Suprapubic skin (tissue), 4 donors: ENCODE data around the gene DGCR8. TPM values are rescaled to one million over a fixed set of nuclear protein-coding genes. Genes with fewer than 3 reads are reported as not detected.

Source experiments
- DNase-seq, 2 donors: peaks; one replicate each; pipeline ENCODE4 v3.0.0-alpha.2; 2019; ENCODE audit warnings: low spot score in 2 of 2
- H3K27ac ChIP-seq: fragments of 200-600 bp; sonication (generic); one replicate; pipeline ENCODE4 v1.5.1; 2019
- H3K27me3 ChIP-seq: fragments of 200-600 bp; sonication (generic); one replicate; pipeline ENCODE4 v1.5.1; 2019
- H3K36me3 ChIP-seq: fragments of 200-600 bp; sonication (generic); one replicate; pipeline ENCODE4 v1.5.1; 2019
- H3K4me1 ChIP-seq: fragments of 200-600 bp; sonication (generic); one replicate; pipeline ENCODE4 v1.5.1; 2019
- H3K4me3 ChIP-seq: fragments of 200-600 bp; sonication (generic); one replicate; pipeline ENCODE4 v1.5.1; 2019; ENCODE audit warnings: mild to moderate bottlenecking
- H3K9me3 ChIP-seq: fragments of 200-600 bp; sonication (generic); one replicate; pipeline ENCODE4 v1.5.1; 2019
- CTCF ChIP-seq, 2 donors: fragments of 200-600 bp in 1 of 2; fragments of 450-650 bp in 1 of 2; sonication (generic) in 1 of 2; IDR thresholded peaks; one replicate each; pipeline ENCODE4 v1.5.1; 2016 to 2019; ENCODE audit warnings: antibody characterized with exemption in 2 of 2, mild to moderate bottlenecking in 1 of 2, moderate library complexity in 1 of 2
- EP300 ChIP-seq: sonication (generic); formaldehyde crosslinking; IDR thresholded peaks from one replicate; pipeline ENCODE4 v1.6.1; 2017; ENCODE audit warnings: antibody characterized with exemption
- POLR2A ChIP-seq, 2 donors: fragments of 450-650 bp; IDR thresholded peaks; one replicate each; pipeline ENCODE4 v1.6.1; 2017; ENCODE audit warnings: antibody characterized with exemption in 2 of 2, mild to moderate bottlenecking in 2 of 2, moderate library complexity in 2 of 2
- POLR2AphosphoS5 ChIP-seq, 3 donors: sonication (generic); formaldehyde crosslinking; IDR thresholded peaks; one replicate each; pipeline ENCODE4 v1.6.1; 2017; ENCODE audit warnings: antibody characterized with exemption in 3 of 3
- WGBS: methylation state at CpG from one replicate; pipeline ENCODE4 v1.1.5; 2018; 5-methylcytosine and 5-hydroxymethylcytosine counted together
- total RNA-seq, 4 donors: library from RNA; depleted of rRNA; stranded (reverse); fragments of >200 nt; gene quantifications; one replicate each; pipeline ENCODE4 v1.1.0, GENCODE V29; 2016

DGCR8 gene
- total RNA-seq, 4 donors from 2014 or later: 22.4 to 69.1 (median 38.0) TPM

- 53% methylated on average over 17 of the region's 25 CpGs for WGBS
- TF ChIP-seq POLR2A (IDR thresholded peaks at IDR 0.05) (no peak), POLR2AphosphoS5 (IDR thresholded peaks at IDR 0.05) (no peak), EP300 (no peak), CTCF (IDR thresholded peaks at IDR 0.05) (no peak)
- no peaks in the 10 kb centered on the region for H3K27me3 ChIP-seq
- DNase-seq: no peak
- peaks cover 61% of the 10 kb centered on the region for H3K4me1 ChIP-seq
- no peak overlapping the region for H3K27ac ChIP-seq
- H3K9me3 ChIP-seq: no peaks in the 10 kb centered on the region
- H3K4me3 ChIP-seq: no peak overlapping the region
- peaks cover 19% of the 10 kb centered on the region for H3K36me3 ChIP-seq
These were observed 56.0 kb downstream of the DGCR8 start for GRCh38 chr22:20135806-20136602.

- Histone ChIP-seq H3K27ac (no peak overlapping the region), H3K36me3 (peaks cover 22% of the 10 kb centered on the region), H3K4me3 (no peak overlapping the region), H3K4me1 (peaks cover 59% of the 10 kb centered on the region), H3K27me3 (no peaks in the 10 kb centered on the region), H3K9me3 (no peaks in the 10 kb centered on the region)
- no peak for DNase-seq
- 95% methylated on average over 5 of the region's 5 CpGs for WGBS
- TF ChIP-seq EP300: no peak
- TF ChIP-seq POLR2AphosphoS5 (IDR thresholded peaks at IDR 0.05): no peak
- no peak for TF ChIP-seq CTCF (IDR thresholded peaks at IDR 0.05)
- TF ChIP-seq POLR2A (IDR thresholded peaks at IDR 0.05): no peak
These were observed 56.5 kb downstream of the DGCR8 start for GRCh38 chr22:20136603-20136873.

GRCh38 chr22:20137113-20137512, 57.1 kb downstream of the DGCR8 start:
- no peaks in the 10 kb centered on the region for H3K9me3 ChIP-seq
- WGBS: 81% methylated on average over 7 of the region's 13 CpGs
- H3K4me1 ChIP-seq: peaks cover 58% of the 10 kb centered on the region
- no peak for DNase-seq
- H3K4me3 ChIP-seq: no peak overlapping the region
- TF ChIP-seq POLR2AphosphoS5 (IDR thresholded peaks at IDR 0.05) (no peak), CTCF (IDR thresholded peaks at IDR 0.05) (no peak)
- no peaks in the 10 kb centered on the region for H3K27me3 ChIP-seq
- no peak overlapping the region for H3K27ac ChIP-seq
- H3K36me3 ChIP-seq: peaks cover 28% of the 10 kb centered on the region

DNA sequence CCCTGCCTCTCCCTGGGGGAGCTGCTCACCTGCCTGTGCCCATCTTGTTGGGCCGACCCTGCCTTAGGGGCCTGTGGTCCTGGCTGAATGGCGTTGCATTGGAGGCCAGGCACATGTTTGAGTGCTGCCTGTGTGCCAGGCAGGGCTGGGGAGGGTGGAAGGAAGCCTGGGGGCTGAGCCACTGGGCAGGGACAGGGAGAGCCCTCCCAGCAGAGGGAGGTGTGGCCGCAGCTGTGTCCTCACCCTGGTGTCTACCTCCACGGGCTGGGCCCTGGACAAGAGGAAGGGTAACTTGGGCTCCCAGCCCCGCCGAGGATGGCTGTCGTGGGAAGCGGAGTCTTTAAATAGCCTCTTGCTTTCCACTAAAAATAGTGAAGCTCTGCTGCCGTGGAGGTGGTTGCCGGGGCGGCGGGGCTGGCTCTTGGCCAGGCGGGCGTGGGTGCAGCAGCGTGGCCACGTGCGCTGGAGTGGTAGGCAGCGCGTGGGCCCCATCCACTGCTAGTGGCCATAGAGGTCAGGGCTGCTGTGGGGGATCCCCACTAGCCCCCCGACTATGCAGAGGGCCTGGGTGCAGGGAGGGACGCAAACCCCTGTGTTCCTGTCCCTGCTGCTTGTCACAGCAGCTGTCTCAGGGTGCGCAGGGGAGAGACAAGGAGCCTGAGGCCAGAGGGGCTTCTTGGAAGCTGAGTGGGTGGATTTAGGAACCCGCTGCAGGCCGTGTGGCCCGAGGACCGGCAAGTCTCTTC, 57.8 kb downstream of the DGCR8 start:
- no peak for DNase-seq
- peaks cover 51% of the 10 kb centered on the region for H3K4me1 ChIP-seq
- no peaks in the 10 kb centered on the region for H3K27me3 ChIP-seq
- no peak overlapping the region for H3K4me3 ChIP-seq
- 37% methylated on average over 4 of the region's 26 CpGs for WGBS
- no peaks in the 10 kb centered on the region for H3K9me3 ChIP-seq
- peaks cover 34% of the 10 kb centered on the region for H3K36me3 ChIP-seq
- H3K27ac ChIP-seq: no peak overlapping the region
- TF ChIP-seq CTCF (IDR thresholded peaks at IDR 0.05): no peak
- no peak for TF ChIP-seq POLR2AphosphoS5 (IDR thresholded peaks at IDR 0.05)
- TF ChIP-seq EP300: no peak
- no peak for TF ChIP-seq POLR2A (IDR thresholded peaks at IDR 0.05)

DNA sequence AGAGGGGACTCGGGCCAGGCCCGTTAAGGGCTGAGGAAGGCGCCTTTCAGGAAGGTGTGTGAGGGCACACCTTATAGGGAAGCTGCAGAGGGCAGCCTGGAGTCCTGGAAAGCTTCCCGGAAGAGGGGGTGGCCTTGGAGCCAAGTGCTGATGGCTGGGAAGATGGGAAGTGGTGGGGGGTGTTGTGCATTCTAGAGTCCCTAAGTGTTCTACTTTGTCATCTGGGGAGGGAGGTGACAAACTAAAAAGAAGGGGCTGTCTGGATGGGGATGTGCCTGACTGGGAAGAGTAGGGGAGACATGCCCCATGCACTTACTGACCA, 58.3 kb downstream of the DGCR8 start:
- TF ChIP-seq CTCF (IDR thresholded peaks at IDR 0.05) (no peak), EP300 (no peak), POLR2A (IDR thresholded peaks at IDR 0.05) (no peak), POLR2AphosphoS5 (IDR thresholded peaks at IDR 0.05) (no peak)
- H3K36me3 ChIP-seq: peaks cover 40% of the 10 kb centered on the region
- H3K4me1 ChIP-seq: peaks cover 46% of the 10 kb centered on the region
- H3K4me3 ChIP-seq: no peak overlapping the region
- no peak overlapping the region for H3K27ac ChIP-seq
- 43% methylated on average over 4 of the region's 4 CpGs for WGBS
- no peaks in the 10 kb centered on the region for H3K27me3 ChIP-seq
- no peak for DNase-seq
- no peaks in the 10 kb centered on the region for H3K9me3 ChIP-seq
